Left renal cortex interstitium (tissue), 4 donors: ENCODE measurements around the gene ZG16. TPM values are rescaled to one million over a fixed set of nuclear protein-coding genes. Genes with fewer than 3 reads are reported as not detected.
"Not testable (repeated sequence)": the region's sequence is repeated elsewhere in the genome, so short reads cannot be mapped to it uniquely, and the experiment has no call there.

Source experiments
- DNase-seq, 4 donors: peaks; one replicate each; pipeline ENCODE4 v3.0.0-alpha.2; 2013; ENCODE audit warnings: low read depth in 4 of 4, low spot score in 2 of 4, missing footprints in 1 of 4
- polyA plus RNA-seq, 4 donors: library from polyadenylated mRNA; unstranded; fragments of 120-200 nt; gene quantifications; one replicate each; pipeline ENCODE4 v1.2.1, GENCODE V29; 2013; ENCODE audit not compliant: insufficient read length in 4 of 4

ZG16 gene
- polyA plus RNA-seq: under 1 TPM in 2 of 4 donors, not detected in 2; 0.06 to 0.07 TPM

GRCh38 chr16:29777576-29778350 is at the start of gene ZG16:
Gene ZG16, plus strand, starts transcription at chr16:29778256. Its CDS starts 1,011 bp downstream, at chr16:29779267.
- no peak for DNase-seq

- DNase-seq: no peak
These were observed 48.9 kb upstream of the ZG16 start for GRCh38 chr16:29729116-29729521.

DNA sequence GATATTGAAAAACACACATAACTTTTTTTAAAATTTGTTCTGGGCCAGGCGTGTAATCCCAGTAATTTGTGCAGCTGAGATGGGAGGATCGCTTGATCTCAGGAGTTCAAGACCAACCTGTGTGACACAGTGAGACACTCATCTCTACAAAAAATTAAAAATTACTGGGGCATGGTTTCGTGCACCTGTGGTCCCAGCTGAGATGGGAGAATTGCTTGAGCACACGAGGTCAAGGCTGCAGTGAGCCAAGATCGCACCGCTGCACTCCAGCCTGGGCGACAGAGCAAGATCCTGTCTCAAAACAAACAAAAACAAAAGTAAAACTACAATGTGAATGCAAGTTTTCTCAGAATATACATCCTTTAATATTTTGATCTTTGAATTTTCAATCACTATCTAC is 47.4 kb upstream of the ZG16 start:
- DNase-seq: no peak

- not testable (repeated sequence) for DNase-seq
These were observed 46.1 kb upstream of the ZG16 start for GRCh38 chr16:29731768-29732601.

GRCh38 chr16:29734786-29735185 is 43.3 kb upstream of the ZG16 start:
- no peak for DNase-seq

DNA sequence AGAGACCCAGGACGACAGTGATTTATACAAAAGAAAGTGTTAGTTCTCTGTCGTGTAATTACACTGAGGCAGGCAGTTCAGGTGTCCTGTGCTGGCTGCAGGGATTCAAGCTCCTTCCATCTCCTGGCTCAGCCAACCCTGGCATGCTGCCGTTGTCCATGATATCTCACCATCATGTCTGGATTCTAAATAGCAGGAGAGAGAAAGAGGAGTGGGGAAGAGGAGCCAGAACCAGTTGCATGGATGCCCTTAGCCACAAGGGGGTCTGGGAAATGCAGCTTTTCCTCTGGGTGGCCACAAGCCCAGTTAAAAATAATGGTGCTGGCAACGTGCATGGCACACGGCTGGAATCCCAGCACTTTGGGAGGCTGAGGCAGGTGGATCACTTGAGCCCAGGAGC is 41.9 kb upstream of the ZG16 start:
- no peak for DNase-seq

DNA sequence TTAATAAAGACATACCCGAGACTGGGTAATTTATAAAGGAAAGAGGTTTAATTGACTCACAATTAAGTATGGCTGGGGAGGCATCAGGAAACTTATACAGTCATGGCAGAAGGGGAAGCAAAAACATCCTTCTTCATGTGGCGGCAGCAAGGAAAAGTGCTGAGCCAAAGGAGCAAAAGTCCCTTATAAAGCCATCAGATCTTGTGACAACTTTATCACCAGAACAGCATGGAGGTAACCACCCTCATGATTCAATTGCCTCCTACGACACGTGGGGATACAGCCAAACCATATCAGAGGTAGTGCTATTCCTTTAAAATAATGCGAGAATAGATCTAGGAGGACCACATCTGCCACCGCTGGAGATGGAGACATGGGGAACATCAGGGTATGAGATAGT is 41.3 kb upstream of the ZG16 start:
- DNase-seq: no peak

GRCh38 chr16:29737713-29738112 is 40.3 kb upstream of the ZG16 start:
- DNase-seq: no peak

DNA sequence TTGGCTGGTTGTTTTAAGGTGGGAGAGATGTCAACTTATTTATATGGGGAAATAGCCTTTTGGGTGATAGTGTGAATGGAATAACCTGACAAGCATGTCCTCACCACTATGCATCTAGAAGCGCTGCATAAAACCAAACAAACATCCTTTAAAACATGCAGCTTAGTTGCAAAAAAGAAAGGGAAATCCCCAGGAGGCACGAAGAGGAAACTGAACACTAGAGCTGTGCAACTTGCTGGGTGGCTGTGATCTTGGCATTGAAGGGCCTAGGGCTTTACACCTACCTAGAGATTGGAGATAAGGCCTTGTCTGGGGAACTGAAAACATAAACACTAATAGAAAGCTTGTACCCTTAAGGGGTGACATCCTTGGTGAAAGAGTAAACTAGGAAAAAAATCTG is 39.5 kb upstream of the ZG16 start:
- no peak for DNase-seq

- DNase-seq: not testable (repeated sequence)
These were observed 38.0 kb upstream of the ZG16 start for GRCh38 chr16:29739927-29740629.

DNA sequence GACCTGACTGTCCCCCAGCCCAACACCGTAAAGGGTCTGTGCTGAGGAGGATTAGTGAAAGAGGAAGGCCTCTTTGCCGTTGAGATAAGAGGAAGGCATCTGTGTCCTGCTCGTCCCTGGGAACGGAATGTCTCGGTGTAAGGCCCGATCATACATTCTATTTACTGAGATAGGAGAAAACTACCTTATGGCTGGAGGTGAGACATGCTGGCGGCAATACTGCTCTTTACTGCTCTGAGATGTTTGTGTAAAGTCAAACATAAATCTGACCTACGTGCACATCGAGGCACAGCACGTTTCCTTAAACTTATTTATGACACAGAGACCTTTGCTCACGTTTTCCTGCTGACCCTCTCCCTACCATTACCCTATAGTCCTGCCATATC is 37.4 kb upstream of the ZG16 start:
- not testable (repeated sequence) for DNase-seq

- no peak for DNase-seq
These were observed 35.3 kb upstream of the ZG16 start for GRCh38 chr16:29742683-29743275.

GRCh38 chr16:29743475-29743826 is 34.6 kb upstream of the ZG16 start:
- DNase-seq: no peak

DNA sequence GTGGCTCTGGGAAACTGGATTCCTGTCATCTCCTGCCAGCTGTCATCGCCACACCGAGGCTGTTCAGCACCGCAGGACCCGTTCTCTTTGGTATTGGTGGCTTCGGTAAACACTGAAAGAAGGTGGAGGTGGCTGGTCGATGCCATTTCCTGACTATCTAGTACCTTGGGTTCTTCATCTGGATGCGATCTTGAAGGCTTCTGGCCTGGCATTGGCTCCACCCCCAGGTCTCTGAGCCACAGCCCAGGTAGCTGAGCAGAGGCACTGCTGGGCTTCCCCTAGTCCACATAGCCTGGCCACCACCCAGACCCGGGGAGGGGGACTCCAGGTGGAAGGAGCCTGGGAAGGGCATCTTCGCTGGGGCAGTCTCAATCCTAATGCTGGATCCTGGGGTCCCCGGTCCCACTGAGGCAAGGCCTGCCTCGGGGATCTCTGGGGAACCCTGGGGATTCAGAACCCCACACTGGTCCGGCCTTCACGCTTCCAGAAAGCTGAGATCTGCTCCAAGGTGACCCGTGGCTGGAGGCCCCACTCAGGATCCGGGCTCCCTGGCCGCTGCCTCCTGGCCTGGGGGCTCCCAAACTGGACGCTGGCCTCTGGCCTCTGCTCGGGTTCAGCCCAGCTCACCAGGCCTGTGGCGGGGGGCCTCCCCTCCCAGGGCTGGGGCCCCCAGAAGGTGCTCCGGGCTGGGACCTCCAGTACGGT is 34.1 kb upstream of the ZG16 start:
- no peak for DNase-seq

DNA sequence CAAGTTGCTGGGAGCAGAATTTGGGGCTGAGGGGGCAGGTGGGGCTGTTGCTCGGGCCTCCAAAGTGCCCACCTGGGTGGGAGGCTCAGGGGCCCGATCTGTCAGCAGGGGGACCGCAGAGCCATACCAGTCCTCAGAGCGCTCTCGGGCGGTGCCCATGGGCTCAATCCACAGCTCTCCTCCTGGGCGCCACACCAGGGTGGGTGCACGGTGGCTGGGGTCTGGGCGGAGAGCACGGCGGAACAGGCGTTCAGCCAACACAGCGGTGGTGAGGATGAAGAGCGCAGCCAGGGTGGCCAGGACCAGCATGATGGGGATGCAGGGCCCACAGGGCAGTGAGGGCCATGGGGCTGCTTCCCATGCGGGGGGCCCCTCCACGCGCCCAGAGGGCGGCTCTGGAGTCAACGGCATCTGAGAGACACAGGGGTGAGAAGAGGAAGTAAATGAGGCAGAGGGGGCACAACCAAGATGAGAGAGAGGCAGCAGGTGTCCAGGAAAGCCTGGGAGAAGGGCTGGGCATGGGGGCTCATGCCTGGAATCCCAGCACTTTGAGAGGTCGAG is 33.4 kb upstream of the ZG16 start:
- DNase-seq: no peak

- DNase-seq: no peak
These were observed 32.8 kb upstream of the ZG16 start for GRCh38 chr16:29745121-29745852.

- no peak for DNase-seq
These were observed 32.2 kb upstream of the ZG16 start, which contains the start of gene C16orf54 for GRCh38 chr16:29745853-29746345. Gene C16orf54, minus strand, starts transcription at chr16:29745990. Its CDS starts 1,039 bp downstream, at chr16:29744951.

- DNase-seq: not testable (repeated sequence)
These were observed 31.5 kb upstream of the ZG16 start for GRCh38 chr16:29746518-29746917.
